ENCODE measurements around the gene CYSLTR2. TPM values are rescaled to one million over a fixed set of nuclear protein-coding genes. Genes with fewer than 3 reads are reported as not detected.

The CYSLTR2 gene
- total RNA-seq, 1 experiment from 2014 or later = not detected

- H3K4me1 Mint-ChIP-seq = no peaks in the 10 kb centered on the region
Measured at GRCh38 chr13:48631441-48631840, 22.3 kb upstream of the CYSLTR2 start.

DNA sequence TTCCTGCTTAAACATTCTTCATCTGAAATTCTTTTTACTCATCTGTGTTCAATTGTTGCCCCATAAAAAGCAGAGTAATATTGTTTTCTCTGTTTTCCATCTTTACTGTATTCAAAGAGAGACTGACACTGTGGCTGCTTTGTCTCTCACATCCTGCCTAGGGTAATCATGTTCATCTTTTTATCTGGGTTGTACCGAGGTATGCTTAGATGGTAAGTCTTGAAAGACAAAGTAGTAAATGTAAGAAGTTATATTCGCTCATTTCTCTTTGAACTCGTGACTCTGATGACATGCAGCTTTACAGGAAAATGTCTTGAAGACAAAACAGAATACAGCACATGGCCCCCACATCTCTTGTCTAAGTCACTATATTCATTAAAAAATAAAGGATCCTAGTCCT, 20.0 kb upstream of the CYSLTR2 start:
- Mint-ChIP-seq H3K4me3 (no peak overlapping the region), H3K9me3 (peaks cover 27% of the 10 kb centered on the region), H3K27me3 (ENCODE audit: low read depth) (no peaks in the 10 kb centered on the region), H3K27ac (no peak overlapping the region), H3K36me3 (peaks cover 11% of the 10 kb centered on the region), H3K4me1 (no peaks in the 10 kb centered on the region)
- no peak for TF ChIP-seq TCF7 (CRISPR knock-in tag; IDR thresholded peaks at IDR 0.05; ENCODE audit: low read depth)
- TF ChIP-seq PRRX2 (CRISPR knock-in tag; IDR thresholded peaks at IDR 0.05) = no peak
- TF ChIP-seq SMAD4 (CRISPR knock-in tag; IDR thresholded peaks at IDR 0.05) = no peak
- no peak for TF ChIP-seq HMGA2 (CRISPR knock-in tag; IDR thresholded peaks at IDR 0.05)
- TF ChIP-seq RELA (CRISPR knock-in tag; IDR thresholded peaks at IDR 0.05; ENCODE audit: borderline replicate concordance) = no peak
- no peak for TF ChIP-seq OVOL2 (CRISPR knock-in tag; IDR thresholded peaks at IDR 0.05; ENCODE audit: borderline replicate concordance)
- no peak for TF ChIP-seq NR3C1 (CRISPR knock-in tag; conservative IDR thresholded peaks at IDR 0.05; ENCODE audit: low read depth)
- ATAC-seq (no peak), DNase-seq (ENCODE audit: low spot score) (no peak)
- ChIA-PET POLR2A (no interaction called here), CTCF (no interaction called here)

More at GRCh38 chr13:48631441-48631840, 22.3 kb upstream of the CYSLTR2 start:
- ChIA-PET POLR2A (no interaction called here), CTCF (no interaction called here)
- DNase-seq (ENCODE audit: low spot score) (no peak), ATAC-seq (no peak)
- Mint-ChIP-seq H3K9me3 (peaks cover 28% of the 10 kb centered on the region), H3K27ac (no peak overlapping the region), H3K36me3 (peaks cover 10% of the 10 kb centered on the region), H3K27me3 (ENCODE audit: low read depth) (no peaks in the 10 kb centered on the region), H3K4me3 (no peak overlapping the region)
- TF ChIP-seq, protein P1, sequence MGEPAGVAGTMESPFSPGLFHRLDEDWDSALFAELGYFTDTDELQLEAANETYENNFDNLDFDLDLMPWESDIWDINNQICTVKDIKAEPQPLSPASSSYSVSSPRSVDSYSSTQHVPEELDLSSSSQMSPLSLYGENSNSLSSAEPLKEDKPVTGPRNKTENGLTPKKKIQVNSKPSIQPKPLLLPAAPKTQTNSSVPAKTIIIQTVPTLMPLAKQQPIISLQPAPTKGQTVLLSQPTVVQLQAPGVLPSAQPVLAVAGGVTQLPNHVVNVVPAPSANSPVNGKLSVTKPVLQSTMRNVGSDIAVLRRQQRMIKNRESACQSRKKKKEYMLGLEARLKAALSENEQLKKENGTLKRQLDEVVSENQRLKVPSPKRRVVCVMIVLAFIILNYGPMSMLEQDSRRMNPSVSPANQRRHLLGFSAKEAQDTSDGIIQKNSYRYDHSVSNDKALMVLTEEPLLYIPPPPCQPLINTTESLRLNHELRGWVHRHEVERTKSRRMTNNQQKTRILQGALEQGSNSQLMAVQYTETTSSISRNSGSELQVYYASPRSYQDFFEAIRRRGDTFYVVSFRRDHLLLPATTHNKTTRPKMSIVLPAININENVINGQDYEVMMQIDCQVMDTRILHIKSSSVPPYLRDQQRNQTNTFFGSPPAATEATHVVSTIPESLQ (CRISPR knock-in tag; IDR thresholded peaks at IDR 0.05) = no peak
- TF ChIP-seq, protein P2, sequence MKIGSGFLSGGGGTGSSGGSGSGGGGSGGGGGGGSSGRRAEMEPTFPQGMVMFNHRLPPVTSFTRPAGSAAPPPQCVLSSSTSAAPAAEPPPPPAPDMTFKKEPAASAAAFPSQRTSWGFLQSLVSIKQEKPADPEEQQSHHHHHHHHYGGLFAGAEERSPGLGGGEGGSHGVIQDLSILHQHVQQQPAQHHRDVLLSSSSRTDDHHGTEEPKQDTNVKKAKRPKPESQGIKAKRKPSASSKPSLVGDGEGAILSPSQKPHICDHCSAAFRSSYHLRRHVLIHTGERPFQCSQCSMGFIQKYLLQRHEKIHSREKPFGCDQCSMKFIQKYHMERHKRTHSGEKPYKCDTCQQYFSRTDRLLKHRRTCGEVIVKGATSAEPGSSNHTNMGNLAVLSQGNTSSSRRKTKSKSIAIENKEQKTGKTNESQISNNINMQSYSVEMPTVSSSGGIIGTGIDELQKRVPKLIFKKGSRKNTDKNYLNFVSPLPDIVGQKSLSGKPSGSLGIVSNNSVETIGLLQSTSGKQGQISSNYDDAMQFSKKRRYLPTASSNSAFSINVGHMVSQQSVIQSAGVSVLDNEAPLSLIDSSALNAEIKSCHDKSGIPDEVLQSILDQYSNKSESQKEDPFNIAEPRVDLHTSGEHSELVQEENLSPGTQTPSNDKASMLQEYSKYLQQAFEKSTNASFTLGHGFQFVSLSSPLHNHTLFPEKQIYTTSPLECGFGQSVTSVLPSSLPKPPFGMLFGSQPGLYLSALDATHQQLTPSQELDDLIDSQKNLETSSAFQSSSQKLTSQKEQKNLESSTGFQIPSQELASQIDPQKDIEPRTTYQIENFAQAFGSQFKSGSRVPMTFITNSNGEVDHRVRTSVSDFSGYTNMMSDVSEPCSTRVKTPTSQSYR (CRISPR knock-in tag; IDR thresholded peaks at IDR 0.05) = no peak
- no peak for TF ChIP-seq ELF4 (CRISPR knock-in tag; IDR thresholded peaks at IDR 0.05; ENCODE audit: low read depth)
- no peak for TF ChIP-seq MXD4 (CRISPR knock-in tag; IDR thresholded peaks at IDR 0.05; ENCODE audit: borderline replicate concordance)
- no peak for TF ChIP-seq ZBTB43 (CRISPR knock-in tag; IDR thresholded peaks at IDR 0.05)

GRCh38 chr13:48634636-48635035, 19.1 kb upstream of the CYSLTR2 start:
- ATAC-seq (no peak), DNase-seq (ENCODE audit: low spot score) (no peak)
- Mint-ChIP-seq H3K4me1 (no peaks in the 10 kb centered on the region), H3K27me3 (ENCODE audit: low read depth) (no peaks in the 10 kb centered on the region), H3K9me3 (peaks cover 27% of the 10 kb centered on the region), H3K27ac (no peak overlapping the region), H3K4me3 (no peak overlapping the region), H3K36me3 (peaks cover 11% of the 10 kb centered on the region)
- CTCF ChIA-PET = no interaction called here
- POLR2A ChIA-PET = no interaction called here
- TF ChIP-seq HMGA2 (CRISPR knock-in tag; IDR thresholded peaks at IDR 0.05) (no peak), PRRX2 (CRISPR knock-in tag; IDR thresholded peaks at IDR 0.05) (no peak), ARID4B (CRISPR knock-in tag; IDR thresholded peaks at IDR 0.05; ENCODE audit: borderline replicate concordance) (no peak)

Data from WTC11 (cell line).